ENCODE data around the gene FGF1.

The FGF1 gene

GRCh38 chr5:142644640-142645361 is 41.1 kb downstream of the FGF1 start:
- Histone ChIP-seq H3K9me3 (ENCODE audit: insufficient read depth, low read length) (no peaks in the 10 kb centered on the region), H3K9ac (ENCODE audit: low read length) (no peak overlapping the region), H3K4me1 (ENCODE audit: low read length) (no peaks in the 10 kb centered on the region), H3K79me2 (ENCODE audit: low read length) (no peaks in the 10 kb centered on the region), H3K36me3 (replicated peaks; ENCODE audit: low read depth, low read length) (no peaks in the 10 kb centered on the region), H3K4me3 (ENCODE audit: low read length) (no peak overlapping the region), H2AFZ (ENCODE audit: low read depth, low read length) (no peak overlapping the region), H3K27ac (ENCODE audit: low read length) (no peak overlapping the region), H3K27me3 (ENCODE audit: low read depth, low read length) (peaks cover 12% of the 10 kb centered on the region), H4K20me1 (ENCODE audit: insufficient read depth, low read length) (no peaks in the 10 kb centered on the region), H3K4me2 (ENCODE audit: low read length) (no peak overlapping the region)
- TF ChIP-seq EZH2phosphoT487 (IDR thresholded peaks at IDR 0.05; ENCODE audit: low read depth) (no peak), CTCF (IDR thresholded peaks at IDR 0.05; ENCODE audit: low read depth, low read length) (no peak)

GRCh38 chr5:142644127-142644526 is 41.8 kb downstream of the FGF1 start:
- Histone ChIP-seq H3K79me2 (ENCODE audit: low read length) (no peaks in the 10 kb centered on the region), H3K4me3 (ENCODE audit: low read length) (no peak overlapping the region), H3K4me2 (ENCODE audit: low read length) (no peak overlapping the region), H3K27ac (ENCODE audit: low read length) (no peak overlapping the region), H3K9ac (ENCODE audit: low read length) (no peak overlapping the region), H4K20me1 (ENCODE audit: insufficient read depth, low read length) (no peaks in the 10 kb centered on the region), H3K36me3 (replicated peaks; ENCODE audit: low read depth, low read length) (no peaks in the 10 kb centered on the region), H3K27me3 (ENCODE audit: low read depth, low read length) (peaks cover 16% of the 10 kb centered on the region), H3K9me3 (ENCODE audit: insufficient read depth, low read length) (no peaks in the 10 kb centered on the region), H3K4me1 (ENCODE audit: low read length) (no peaks in the 10 kb centered on the region), H2AFZ (ENCODE audit: low read depth, low read length) (no peak overlapping the region)
- TF ChIP-seq CTCF (IDR thresholded peaks at IDR 0.05; ENCODE audit: low read depth, low read length) (no peak), EZH2phosphoT487 (IDR thresholded peaks at IDR 0.05; ENCODE audit: low read depth) (no peak)

- no peaks in the 10 kb centered on the region for H3K9me3 ChIP-seq (ENCODE audit: insufficient read depth, low read length)
- no peaks in the 10 kb centered on the region for H3K36me3 ChIP-seq (replicated peaks; ENCODE audit: low read depth, low read length)
- H3K4me2 ChIP-seq (ENCODE audit: low read length), result no peak overlapping the region
- no peak overlapping the region for H3K9ac ChIP-seq (ENCODE audit: low read length)
- H3K4me3 ChIP-seq (ENCODE audit: low read length), result no peak overlapping the region
- peaks cover 18% of the 10 kb centered on the region for H3K27me3 ChIP-seq (ENCODE audit: low read depth, low read length)
- no peaks in the 10 kb centered on the region for H4K20me1 ChIP-seq (ENCODE audit: insufficient read depth, low read length)
- no peaks in the 10 kb centered on the region for H3K4me1 ChIP-seq (ENCODE audit: low read length)
- no peak for TF ChIP-seq EZH2phosphoT487 (IDR thresholded peaks at IDR 0.05; ENCODE audit: low read depth)
- TF ChIP-seq CTCF (IDR thresholded peaks at IDR 0.05; ENCODE audit: low read depth, low read length), result no peak
- no peak overlapping the region for H3K27ac ChIP-seq (ENCODE audit: low read length)
- no peaks in the 10 kb centered on the region for H3K79me2 ChIP-seq (ENCODE audit: low read length)
- H2AFZ ChIP-seq (ENCODE audit: low read depth, low read length), result no peak overlapping the region
Measured at GRCh38 chr5:142643634-142644033, 42.3 kb downstream of the FGF1 start.

- no peak overlapping the region for H2AFZ ChIP-seq (ENCODE audit: low read depth, low read length)
- TF ChIP-seq CTCF (IDR thresholded peaks at IDR 0.05; ENCODE audit: low read depth, low read length), result no peak
- no peak for TF ChIP-seq EZH2phosphoT487 (IDR thresholded peaks at IDR 0.05; ENCODE audit: low read depth)
- H3K9ac ChIP-seq (ENCODE audit: low read length), result no peak overlapping the region
- H3K27ac ChIP-seq (ENCODE audit: low read length), result no peak overlapping the region
- H3K4me1 ChIP-seq (ENCODE audit: low read length), result no peaks in the 10 kb centered on the region
- no peaks in the 10 kb centered on the region for H3K79me2 ChIP-seq (ENCODE audit: low read length)
- H3K4me2 ChIP-seq (ENCODE audit: low read length), result no peak overlapping the region
- no peak overlapping the region for H3K4me3 ChIP-seq (ENCODE audit: low read length)
- no peaks in the 10 kb centered on the region for H4K20me1 ChIP-seq (ENCODE audit: insufficient read depth, low read length)
- no peaks in the 10 kb centered on the region for H3K9me3 ChIP-seq (ENCODE audit: insufficient read depth, low read length)
- no peaks in the 10 kb centered on the region for H3K36me3 ChIP-seq (replicated peaks; ENCODE audit: low read depth, low read length)
- H3K27me3 ChIP-seq (ENCODE audit: low read depth, low read length), result peaks cover 18% of the 10 kb centered on the region
Measured at GRCh38 chr5:142642427-142642826, 43.5 kb downstream of the FGF1 start.

Data from OCI-LY3 (cell line).